ENCODE data around the gene ITPR3.

Gene ITPR3

GRCh38 chr6:33724102-33725023 is 103.2 kb downstream of the ITPR3 start:
- DNase-seq = no peak

DNA sequence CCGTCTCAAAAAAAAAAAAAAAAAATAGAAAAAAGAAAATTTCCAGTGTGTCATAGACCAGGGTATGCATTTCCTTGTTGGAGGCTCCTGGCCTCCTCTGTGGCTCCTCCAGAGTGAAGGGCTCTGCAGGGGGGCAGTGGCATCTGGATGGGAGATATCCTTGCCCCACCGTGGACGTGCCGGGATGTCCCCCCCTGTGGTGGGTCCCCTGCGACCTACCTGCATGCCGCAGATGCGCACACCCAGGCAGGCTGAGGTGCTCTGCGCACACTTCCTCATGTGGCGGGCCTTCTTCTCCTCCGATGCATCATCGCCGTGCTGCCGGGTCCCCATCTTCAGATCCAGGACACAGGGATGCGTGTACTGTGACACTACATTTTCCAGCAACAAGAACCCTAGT is 104.1 kb downstream of the ITPR3 start:
- no peak for DNase-seq

GRCh38 chr6:33725891-33726673 is 105.0 kb downstream of the ITPR3 start:
- no peak for DNase-seq

DNA sequence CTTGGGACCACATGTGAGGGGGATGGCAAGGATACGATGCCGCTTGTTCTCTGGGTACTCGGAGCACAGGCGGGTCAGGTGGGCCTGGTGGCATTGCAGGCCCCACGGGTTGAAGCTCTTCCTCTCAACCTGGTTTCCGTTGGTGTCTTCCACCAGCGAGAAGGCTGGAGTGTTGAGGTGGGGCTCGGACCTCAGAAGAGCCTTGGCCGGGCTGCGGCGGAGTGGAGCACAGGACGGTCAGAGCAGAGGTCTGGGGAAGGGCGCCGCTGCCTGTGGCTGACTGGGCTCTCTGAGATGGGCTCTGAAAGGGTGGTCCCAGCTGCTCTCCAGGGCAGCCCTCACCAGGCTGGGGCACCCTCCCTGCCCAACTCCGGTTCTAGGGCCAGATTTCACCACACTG is 105.6 kb downstream of the ITPR3 start:
- DNase-seq = no peak

GRCh38 chr6:33727126-33727525 is 106.0 kb downstream of the ITPR3 start:
- DNase-seq = no peak

GRCh38 chr6:33727932-33728331 is 106.8 kb downstream of the ITPR3 start:
- no peak for DNase-seq

- no peak for DNase-seq
Observed at GRCh38 chr6:33728438-33728837, 107.3 kb downstream of the ITPR3 start.

GRCh38 chr6:33729059-33729458 is 107.9 kb downstream of the ITPR3 start:
- no peak for DNase-seq

- no peak for DNase-seq
Observed at GRCh38 chr6:33730611-33731010, 109.5 kb downstream of the ITPR3 start.

DNA sequence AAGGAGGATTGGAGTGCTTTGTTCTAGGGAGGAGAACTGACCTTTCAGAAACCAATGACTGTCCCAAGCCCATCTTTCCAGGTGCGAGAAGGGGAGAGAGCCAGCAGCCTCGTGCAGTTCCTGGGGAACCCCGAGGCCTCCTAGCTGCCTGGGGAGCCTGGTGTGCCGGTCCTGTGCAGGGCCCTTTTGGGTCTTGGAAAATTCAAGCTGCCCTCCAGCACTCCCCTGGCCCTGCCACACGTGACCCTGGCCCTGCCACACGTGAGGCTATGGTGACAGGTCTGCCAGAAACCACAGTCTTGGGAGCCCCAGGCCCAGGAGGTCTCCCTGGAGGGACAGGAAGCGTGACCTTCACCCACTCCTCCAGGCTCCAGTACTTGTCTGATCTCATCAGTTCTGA is 109.9 kb downstream of the ITPR3 start:
- DNase-seq = no peak

DNA sequence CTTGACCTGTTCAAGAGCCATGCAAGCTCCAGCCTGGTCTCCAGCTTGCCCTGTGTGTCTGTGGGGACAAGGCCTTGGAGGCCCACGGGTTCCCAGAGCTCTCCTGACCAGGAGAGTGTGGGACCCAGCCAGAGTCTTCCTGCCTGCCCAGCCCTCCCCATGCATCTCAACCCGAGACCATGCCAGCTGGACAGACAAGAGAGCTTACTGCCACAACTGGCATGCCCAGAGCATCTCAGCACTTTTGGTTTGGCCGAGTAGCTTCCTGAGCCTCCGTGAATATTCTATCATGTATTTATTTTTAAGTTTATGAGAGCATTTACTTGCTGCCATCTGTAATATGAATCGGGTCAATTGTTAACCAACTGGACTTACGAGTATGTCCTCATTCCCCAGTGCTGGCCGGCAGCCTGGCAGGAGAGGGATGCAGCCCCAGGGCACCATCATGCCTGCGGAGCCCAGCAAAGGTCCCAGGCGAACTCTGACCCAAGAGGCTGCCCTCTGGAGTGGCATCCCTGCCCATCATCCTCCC is 110.7 kb downstream of the ITPR3 start:
- DNase-seq = no peak

DNA sequence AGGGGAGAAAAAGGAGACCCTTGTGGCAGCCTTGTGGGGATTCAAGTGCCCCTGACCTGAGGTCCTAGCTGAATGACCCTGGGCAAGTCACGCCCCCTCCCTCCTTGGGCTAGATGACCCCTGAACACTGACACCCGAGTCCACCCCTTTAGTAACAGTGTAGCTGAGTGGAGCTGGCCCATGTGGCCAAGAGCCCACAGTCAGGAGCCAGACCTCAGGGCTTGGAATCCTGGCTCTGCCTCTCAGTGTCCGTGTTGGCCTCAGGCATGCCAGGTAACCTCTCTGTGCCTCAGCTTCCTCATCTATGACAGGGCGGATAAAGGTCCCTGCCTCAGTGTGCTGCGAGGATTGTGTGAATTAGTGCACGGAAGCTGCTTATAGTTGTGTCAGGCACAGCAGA is 111.3 kb downstream of the ITPR3 start:
- DNase-seq = no peak

GRCh38 chr6:33732817-33733708 is 111.9 kb downstream of the ITPR3 start:
- DNase-seq = peak; percentile 16

DNA sequence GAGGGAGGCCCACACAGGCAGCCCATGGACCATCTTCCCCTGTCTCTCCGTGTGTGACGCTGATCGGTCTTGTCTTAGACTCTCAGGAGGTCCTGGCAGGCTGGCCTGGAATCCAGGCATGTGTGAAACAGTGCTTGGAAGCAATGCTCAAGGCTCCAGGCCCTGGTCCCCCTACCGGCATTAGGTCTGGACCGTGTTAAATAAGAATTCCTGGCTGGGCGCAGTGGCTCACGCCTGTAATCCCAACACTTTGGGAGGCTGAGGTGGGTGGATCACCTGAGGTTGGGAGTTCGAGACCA is 112.5 kb downstream of the ITPR3 start:
- no peak for DNase-seq

DNA sequence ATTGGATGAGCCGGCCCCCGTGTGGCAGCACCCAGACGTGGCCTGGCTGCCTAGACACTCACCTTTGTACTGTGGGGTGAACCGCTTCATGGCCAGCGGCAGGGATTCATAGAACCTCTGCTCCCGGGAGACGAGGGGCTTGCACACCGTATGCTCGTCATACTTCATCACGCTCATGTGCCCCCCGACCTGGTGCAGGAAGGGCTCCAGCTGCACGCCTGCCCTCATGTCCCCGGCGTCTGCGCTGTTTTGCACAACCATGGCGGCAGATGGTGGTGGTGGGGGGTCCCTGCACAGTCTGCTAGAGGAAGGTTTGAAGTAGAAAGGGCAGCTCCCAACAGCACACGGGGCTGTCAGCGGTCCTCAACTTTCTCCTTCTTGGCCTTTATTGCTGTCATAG is 114.1 kb downstream of the ITPR3 start:
- DNase-seq = no peak

GRCh38 chr6:33737267-33738026 is 116.3 kb downstream of the ITPR3 start:
- DNase-seq = no peak

- no peak for DNase-seq
Observed at GRCh38 chr6:33738153-33738552, 117.0 kb downstream of the ITPR3 start.

- DNase-seq = no peak
Observed at GRCh38 chr6:33738879-33739278, 117.8 kb downstream of the ITPR3 start.

DNA sequence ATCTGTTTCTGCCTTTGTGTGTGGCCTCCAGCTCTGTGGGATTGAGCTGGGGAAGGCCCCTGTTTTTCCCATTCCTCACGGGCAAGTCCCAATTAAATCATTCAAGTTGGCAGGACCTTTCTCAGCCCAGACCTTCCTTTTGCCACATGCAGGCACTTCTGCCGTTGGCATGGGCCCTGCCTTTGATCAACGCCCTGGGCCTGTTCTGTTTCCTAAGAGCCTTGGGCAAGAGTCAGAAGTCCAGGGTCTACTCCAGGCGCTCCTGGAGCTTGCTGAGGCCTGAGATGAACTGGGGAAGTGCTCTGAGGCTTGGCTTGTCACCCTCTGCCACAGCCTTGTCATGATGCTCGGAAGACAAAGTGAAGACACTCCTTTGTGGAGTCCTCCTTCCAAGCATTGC is 118.4 kb downstream of the ITPR3 start:
- no peak for DNase-seq

DNA sequence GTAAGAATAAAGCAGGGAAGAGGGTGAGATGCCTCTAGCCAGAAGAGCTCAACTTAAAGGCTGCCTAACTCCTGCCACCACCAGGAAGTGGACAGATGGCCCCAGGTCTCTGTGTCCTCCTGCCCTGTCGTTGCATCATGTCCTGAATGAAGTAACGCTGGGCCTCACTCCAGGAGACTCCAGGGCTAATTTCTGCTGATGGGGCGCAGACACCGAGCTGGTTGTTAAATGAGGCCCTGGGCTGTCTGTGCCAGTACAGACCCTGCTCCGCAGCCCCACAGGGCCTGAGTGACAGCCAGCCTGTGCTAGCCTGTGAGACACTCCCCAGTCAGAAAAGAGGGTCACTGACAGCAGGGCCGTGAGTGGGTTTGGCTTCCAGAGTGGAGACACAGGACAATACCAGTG is 119.1 kb downstream of the ITPR3 start:
- DNase-seq = no peak

DNA sequence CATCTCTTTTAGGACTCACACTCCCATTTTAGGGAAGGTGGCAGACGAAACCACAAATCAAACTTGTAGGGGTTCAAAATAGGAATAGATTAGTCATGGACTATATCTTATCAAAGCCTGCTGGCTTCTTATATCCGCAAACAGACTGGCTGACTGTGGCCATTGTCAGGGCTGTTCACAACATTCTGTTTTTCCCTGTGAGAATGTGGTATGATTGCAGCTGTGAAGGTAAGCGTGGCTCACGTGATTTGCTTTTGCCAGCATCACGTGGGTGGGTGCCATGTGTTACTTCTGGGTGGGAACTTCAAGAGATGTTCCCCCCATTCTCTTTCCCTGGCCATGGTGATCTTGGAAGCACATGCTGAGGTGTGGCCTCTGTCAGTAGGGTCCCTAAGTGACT is 119.7 kb downstream of the ITPR3 start:
- no peak for DNase-seq

- no peak for DNase-seq
Observed at GRCh38 chr6:33742092-33742491, 121.0 kb downstream of the ITPR3 start.

All from fibroblast of skin of right quadriceps (primary cell).